ENCODE measurements around the gene NDUFB3. TPM values are rescaled to one million over a fixed set of nuclear protein-coding genes. Genes with fewer than 3 reads are reported as not detected.

Gene NDUFB3
- total and polyA plus RNA-seq, 2 experiments from 2014 or later = 34.3 to 230 TPM

- peak overlapping the region; percentile 52; the same call in 1 of the 2 replicates for H3K4me2 ChIP-seq
- H3K4me3 ChIP-seq = no peak overlapping the region
- Mint-ChIP-seq H3K27me3 (ENCODE audit: insufficient read depth, low read depth, poor library complexity) (peaks cover 7% of the 10 kb centered on the region), H3K9me3 (no peaks in the 10 kb centered on the region), H3K36me3 (ENCODE audit: low read depth) (no peaks in the 10 kb centered on the region), H3K4me1 (peaks cover 52% of the 10 kb centered on the region), H3K4me3 (no peak overlapping the region), H3K27ac (no peak overlapping the region)
- 0 out of 2 replicates have a peak, but pooled peaks cover 2% of the 10 kb centered on the region for H3K9me2 ChIP-seq (ENCODE audit: insufficient read depth)
- H3K27me3 ChIP-seq (ENCODE audit: insufficient read depth) = no peaks in the 10 kb centered on the region
- peaks cover 51% of the 10 kb centered on the region for H3K4me1 ChIP-seq (ENCODE audit: insufficient read depth)
- no peaks in the 10 kb centered on the region for H4K20me1 ChIP-seq (replicated peaks; ENCODE audit: insufficient read depth)
- H2AFZ ChIP-seq = no peak overlapping the region
- DNase-seq (ENCODE audit: low spot score) = no peak
- ATAC-seq = no peak
- H3F3A ChIP-seq (replicated peaks; ENCODE audit: low read depth) = no peaks in the 10 kb centered on the region
- H3K79me2 ChIP-seq (replicated peaks; ENCODE audit: insufficient read depth) = peaks cover 4% of the 10 kb centered on the region; the same call in 1 of the 2 replicates
- no peaks in the 10 kb centered on the region for H3K36me3 ChIP-seq (ENCODE audit: insufficient read depth)
- H3K27ac ChIP-seq (ENCODE audit: low read depth) = peak overlapping the region; percentile 57; the same call in 1 of the 2 replicates
- no peak for TF ChIP-seq ZNF331 (CRISPR knock-in tag; IDR thresholded peaks at IDR 0.05; ENCODE audit: low read depth)
These were observed 55.3 kb downstream of the NDUFB3 start for GRCh38 chr2:201127152-201127511.

- DNase-seq (ENCODE audit: low spot score) (no peak), ATAC-seq (no peak)
- Histone ChIP-seq H3K9me2 (ENCODE audit: insufficient read depth) (0 out of 2 replicates have a peak, but pooled peaks cover 2% of the 10 kb centered on the region), H3K27ac (ENCODE audit: low read depth) (peak overlapping the region; percentile 57; the same call in 1 of the 2 replicates), H3K4me2 (no peak overlapping the region), H3F3A (replicated peaks; ENCODE audit: low read depth) (no peaks in the 10 kb centered on the region), H3K27me3 (ENCODE audit: insufficient read depth) (no peaks in the 10 kb centered on the region), H3K79me2 (replicated peaks; ENCODE audit: insufficient read depth) (peaks cover 4% of the 10 kb centered on the region; the same call in 1 of the 2 replicates), H3K4me3 (no peak overlapping the region), H4K20me1 (replicated peaks; ENCODE audit: insufficient read depth) (no peaks in the 10 kb centered on the region), H3K4me1 (ENCODE audit: insufficient read depth) (peaks cover 51% of the 10 kb centered on the region), H3K36me3 (ENCODE audit: insufficient read depth) (no peaks in the 10 kb centered on the region), H2AFZ (no peak overlapping the region)
- H3K4me1 Mint-ChIP-seq = peaks cover 52% of the 10 kb centered on the region
- TF ChIP-seq NANOG (IDR thresholded peaks at IDR 0.05; ENCODE audit: borderline replicate concordance) (no peak), ZNF114 (CRISPR knock-in tag; IDR thresholded peaks at IDR 0.05) (no peak), CTCF (conservative IDR thresholded peaks at IDR 0.05; ENCODE audit: low read depth in 2 of 2) (no peak), ZNF331 (CRISPR knock-in tag; IDR thresholded peaks at IDR 0.05; ENCODE audit: low read depth) (no peak), EZH2phosphoT487 (IDR thresholded peaks at IDR 0.05; ENCODE audit: unreplicated experiment) (no peak), REST (IDR thresholded peaks at IDR 0.05; ENCODE audit: unreplicated experiment) (no peak), EZH2 (IDR thresholded peaks at IDR 0.05; ENCODE audit: low read depth, unreplicated experiment) (no peak), CREB1 (CRISPR knock-in tag; IDR thresholded peaks at IDR 0.05; ENCODE audit: low read depth) (no peak)
- TF ChIP-seq, protein P1, sequence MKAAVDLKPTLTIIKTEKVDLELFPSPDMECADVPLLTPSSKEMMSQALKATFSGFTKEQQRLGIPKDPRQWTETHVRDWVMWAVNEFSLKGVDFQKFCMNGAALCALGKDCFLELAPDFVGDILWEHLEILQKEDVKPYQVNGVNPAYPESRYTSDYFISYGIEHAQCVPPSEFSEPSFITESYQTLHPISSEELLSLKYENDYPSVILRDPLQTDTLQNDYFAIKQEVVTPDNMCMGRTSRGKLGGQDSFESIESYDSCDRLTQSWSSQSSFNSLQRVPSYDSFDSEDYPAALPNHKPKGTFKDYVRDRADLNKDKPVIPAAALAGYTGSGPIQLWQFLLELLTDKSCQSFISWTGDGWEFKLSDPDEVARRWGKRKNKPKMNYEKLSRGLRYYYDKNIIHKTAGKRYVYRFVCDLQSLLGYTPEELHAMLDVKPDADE (IDR thresholded peaks at IDR 0.05) = no peak
- peaks cover 7% of the 10 kb centered on the region for H3K27me3 Mint-ChIP-seq (ENCODE audit: insufficient read depth, low read depth, poor library complexity)
- H3K36me3 Mint-ChIP-seq (ENCODE audit: low read depth) = no peaks in the 10 kb centered on the region
- no peaks in the 10 kb centered on the region for H3K9me3 Mint-ChIP-seq
- no peak overlapping the region; the same call in 1 of the 2 replicates for H3K27ac Mint-ChIP-seq
- no peak overlapping the region for H3K4me3 Mint-ChIP-seq
These were observed 55.8 kb downstream of the NDUFB3 start for GRCh38 chr2:201127570-201127969.

Data from GM23338 (cell line).